Hepatic stellate cell (primary cell): ENCODE measurements around the gene MASP2.
A peak's percentile ranks its signal among the peaks of the same experiment; 100 is the strongest.
"Not testable (repeated sequence)": the region's sequence is repeated elsewhere in the genome, so short reads cannot be mapped to it uniquely, and the experiment has no call there.

Experiments used
- DNase-seq: peaks from one replicate; pipeline ENCODE4 v3.0.0; 2011; ENCODE audit warnings: low spot score

The MASP2 gene

GRCh38 chr1:11037740-11038182 is 9.3 kb downstream of the MASP2 start:
- peak; percentile 85 for DNase-seq

- DNase-seq = not testable (repeated sequence)
Measured at GRCh38 chr1:11037019-11037739, 9.9 kb downstream of the MASP2 start.

GRCh38 chr1:11031624-11032262 is 15.3 kb downstream of the MASP2 start:
- DNase-seq = no peak

GRCh38 chr1:11030865-11031264 is 16.2 kb downstream of the MASP2 start:
- DNase-seq = no peak

GRCh38 chr1:11028018-11028417 is 19.0 kb downstream of the MASP2 start:
- DNase-seq = no peak

- no peak for DNase-seq
Measured at GRCh38 chr1:11027316-11027715, 19.7 kb downstream of the MASP2 start.

- DNase-seq = no peak
Measured at GRCh38 chr1:11026903-11027302, 20.1 kb downstream of the MASP2 start.

GRCh38 chr1:11026052-11026451 is 21.0 kb downstream of the MASP2 start:
- no peak for DNase-seq

- no peak for DNase-seq
Measured at GRCh38 chr1:11025618-11026017, 21.4 kb downstream of the MASP2 start.

- DNase-seq = no peak
Measured at GRCh38 chr1:11024874-11025203, 22.2 kb downstream of the MASP2 start.

GRCh38 chr1:11024154-11024873 is 22.7 kb downstream of the MASP2 start:
- DNase-seq = no peak

GRCh38 chr1:11023201-11023600 is 23.8 kb downstream of the MASP2 start:
- DNase-seq = no peak

GRCh38 chr1:11019971-11020370 is 27.1 kb downstream of the MASP2 start:
- no peak for DNase-seq

- not testable (repeated sequence) for DNase-seq
Measured at GRCh38 chr1:11019358-11019757, 27.7 kb downstream of the MASP2 start.

GRCh38 chr1:11013160-11013531 is 33.9 kb downstream of the MASP2 start:
- DNase-seq = no peak

GRCh38 chr1:11012260-11013159 is 34.5 kb downstream of the MASP2 start, which contains the start of gene TARDBP:
Gene TARDBP, plus strand, starts transcription at chr1:11012654. Its CDS starts 1,074 bp downstream, at chr1:11013728.
- peak; percentile 95 for DNase-seq

- DNase-seq = no peak
Measured at GRCh38 chr1:11000526-11000925, 46.5 kb downstream of the MASP2 start.

- DNase-seq = no peak
Measured at GRCh38 chr1:10996100-10996499, 50.9 kb downstream of the MASP2 start.

- DNase-seq = no peak
Measured at GRCh38 chr1:10992864-10993263, 54.2 kb downstream of the MASP2 start.

GRCh38 chr1:10992004-10992403 is 55.0 kb downstream of the MASP2 start:
- DNase-seq = not testable (repeated sequence)

- DNase-seq = no peak
Measured at GRCh38 chr1:10990828-10991227, 56.2 kb downstream of the MASP2 start.

GRCh38 chr1:10989920-10990516 is 57.0 kb downstream of the MASP2 start:
- not testable (repeated sequence) for DNase-seq
